GM23248 (cell line): ENCODE measurements around the gene HAND1.

ENCODE experiments used
- EZH2 ChIP-seq: fragments of 200-600 bp; sonication (generic); IDR thresholded peaks from 2 replicates; pipeline ENCODE4 v1.6.1; 2018; ENCODE audit warnings: antibody characterized with exemption, mild to moderate bottlenecking; ENCODE audit not compliant: insufficient read depth, poor library complexity, severe bottlenecking
- EZH2phosphoT487 ChIP-seq: fragments of 200-600 bp; sonication (generic); IDR thresholded peaks from 2 replicates; pipeline ENCODE4 v1.6.1; 2018; ENCODE audit warnings: antibody characterized with exemption, moderate library complexity, mild to moderate bottlenecking, low read depth; ENCODE audit not compliant: insufficient read depth

- TF ChIP-seq EZH2 (no peak), EZH2phosphoT487 (no peak)
Measured at GRCh38 chr5:154487541-154487940, 9.5 kb upstream of the HAND1 start.
